Measurements from ENCODE around the gene SIK1. TPM values are rescaled to one million over a fixed set of nuclear protein-coding genes. Genes with fewer than 3 reads are reported as not detected.

The SIK1 gene
- total RNA-seq, 1 donor from 2014 or later = 0.65 TPM

DNA sequence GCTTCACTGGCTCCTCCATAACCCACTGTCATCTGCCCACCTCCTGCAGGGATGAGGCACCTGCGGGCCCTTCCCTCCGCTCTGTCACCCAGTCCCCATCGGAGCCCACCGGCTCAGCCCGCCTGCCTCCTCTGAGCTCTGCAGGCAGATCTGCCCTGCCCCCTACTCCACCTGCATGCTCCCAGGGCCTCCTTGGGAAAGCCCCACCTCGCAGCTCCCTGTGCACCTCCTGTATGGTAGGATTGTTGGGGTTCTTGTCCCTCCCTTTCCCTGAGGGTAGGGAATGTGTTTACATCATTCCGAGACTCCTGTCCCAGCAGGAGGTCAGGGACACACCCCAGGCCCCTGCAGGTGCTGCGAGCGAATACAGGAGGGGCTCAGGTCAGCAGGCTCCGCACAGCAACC is 50.5 kb downstream of the SIK1 start:
- H3K27me3 Mint-ChIP-seq (ENCODE audit: insufficient read depth, low read depth) = no peaks in the 10 kb centered on the region
- H3K4me1 Mint-ChIP-seq = peaks cover under 1% of the 10 kb centered on the region
- H3K4me2 ChIP-seq = no peak overlapping the region
- DNase-seq (ENCODE audit: low spot score) = no peak
- no peak overlapping the region for H3K27ac ChIP-seq
- H3K4me3 ChIP-seq = no peak overlapping the region
- no peaks in the 10 kb centered on the region for H3K36me3 ChIP-seq
- no peaks in the 10 kb centered on the region for H3K9me3 ChIP-seq (ENCODE audit: low read depth)
- H3K36me3 Mint-ChIP-seq = no peaks in the 10 kb centered on the region
- H3K4me3 Mint-ChIP-seq = no peak overlapping the region
- no peak overlapping the region for H2AFZ ChIP-seq (replicated peaks)
- no peaks in the 10 kb centered on the region for H3F3A ChIP-seq (ENCODE audit: low read depth)
- H3K4me1 ChIP-seq = no peaks in the 10 kb centered on the region
- peak overlapping the region; percentile 66 for H3K27ac Mint-ChIP-seq
- no peak for TF ChIP-seq EZH2phosphoT487 (IDR thresholded peaks at IDR 0.05)
- H3K79me2 ChIP-seq (ENCODE audit: low read depth) = no peaks in the 10 kb centered on the region
- H3K9ac ChIP-seq = no peak overlapping the region
- no peaks in the 10 kb centered on the region for H3K27me3 ChIP-seq
- H4K20me1 ChIP-seq (ENCODE audit: low read depth) = no peaks in the 10 kb centered on the region
- no peaks in the 10 kb centered on the region for H3K9me3 Mint-ChIP-seq

DNA sequence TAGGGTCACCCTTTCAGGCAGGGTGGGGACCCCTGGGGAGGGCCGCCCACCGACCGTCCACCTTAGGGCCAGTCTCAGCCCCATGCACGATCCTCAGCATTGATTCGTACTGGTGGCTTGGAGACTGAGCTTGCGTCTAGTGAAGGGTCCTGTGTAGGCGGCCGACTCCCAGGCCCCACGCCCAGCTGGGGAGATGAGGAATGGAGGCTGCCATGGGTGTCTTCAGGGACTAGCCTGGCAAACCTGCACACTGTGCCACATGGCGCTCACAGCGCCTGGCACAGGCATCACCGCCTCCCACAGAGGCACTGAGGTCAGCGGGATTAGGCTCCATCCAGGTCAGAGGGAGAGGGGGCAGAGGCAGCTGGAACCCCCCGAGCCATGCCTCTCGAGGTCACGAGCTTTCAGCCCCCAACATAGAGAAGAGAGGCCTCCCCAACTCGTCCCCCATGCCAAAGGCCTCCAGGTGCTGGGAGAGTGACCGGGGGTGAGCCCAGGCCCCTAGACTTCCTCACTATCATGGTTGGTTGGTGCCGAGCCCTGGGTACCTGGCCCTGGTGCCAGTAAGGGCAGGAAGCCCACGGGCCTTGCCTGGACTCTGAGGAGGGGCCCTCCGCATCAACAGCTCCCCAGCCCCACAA is 51.0 kb downstream of the SIK1 start:
- Histone ChIP-seq H3K27ac (no peak overlapping the region), H2AFZ (replicated peaks) (no peak overlapping the region), H3K4me3 (no peak overlapping the region), H3K79me2 (ENCODE audit: low read depth) (no peaks in the 10 kb centered on the region), H3K36me3 (no peaks in the 10 kb centered on the region), H3K27me3 (no peaks in the 10 kb centered on the region), H3K9ac (no peak overlapping the region), H3K4me1 (no peaks in the 10 kb centered on the region), H3F3A (ENCODE audit: low read depth) (no peaks in the 10 kb centered on the region), H3K4me2 (no peak overlapping the region), H4K20me1 (ENCODE audit: low read depth) (no peaks in the 10 kb centered on the region), H3K9me3 (ENCODE audit: low read depth) (no peaks in the 10 kb centered on the region)
- Mint-ChIP-seq H3K9me3 (no peaks in the 10 kb centered on the region), H3K4me3 (no peak overlapping the region), H3K27me3 (ENCODE audit: insufficient read depth, low read depth) (no peaks in the 10 kb centered on the region), H3K36me3 (no peaks in the 10 kb centered on the region), H3K27ac (no peak overlapping the region), H3K4me1 (peaks cover 6% of the 10 kb centered on the region)
- no peak for DNase-seq (ENCODE audit: low spot score)
- TF ChIP-seq EZH2 (IDR thresholded peaks at IDR 0.05) (no peak), EZH2phosphoT487 (IDR thresholded peaks at IDR 0.05) (no peak)
- TF ChIP-seq, protein P1, sequence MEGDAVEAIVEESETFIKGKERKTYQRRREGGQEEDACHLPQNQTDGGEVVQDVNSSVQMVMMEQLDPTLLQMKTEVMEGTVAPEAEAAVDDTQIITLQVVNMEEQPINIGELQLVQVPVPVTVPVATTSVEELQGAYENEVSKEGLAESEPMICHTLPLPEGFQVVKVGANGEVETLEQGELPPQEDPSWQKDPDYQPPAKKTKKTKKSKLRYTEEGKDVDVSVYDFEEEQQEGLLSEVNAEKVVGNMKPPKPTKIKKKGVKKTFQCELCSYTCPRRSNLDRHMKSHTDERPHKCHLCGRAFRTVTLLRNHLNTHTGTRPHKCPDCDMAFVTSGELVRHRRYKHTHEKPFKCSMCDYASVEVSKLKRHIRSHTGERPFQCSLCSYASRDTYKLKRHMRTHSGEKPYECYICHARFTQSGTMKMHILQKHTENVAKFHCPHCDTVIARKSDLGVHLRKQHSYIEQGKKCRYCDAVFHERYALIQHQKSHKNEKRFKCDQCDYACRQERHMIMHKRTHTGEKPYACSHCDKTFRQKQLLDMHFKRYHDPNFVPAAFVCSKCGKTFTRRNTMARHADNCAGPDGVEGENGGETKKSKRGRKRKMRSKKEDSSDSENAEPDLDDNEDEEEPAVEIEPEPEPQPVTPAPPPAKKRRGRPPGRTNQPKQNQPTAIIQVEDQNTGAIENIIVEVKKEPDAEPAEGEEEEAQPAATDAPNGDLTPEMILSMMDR (IDR thresholded peaks at IDR 0.05) = no peak

GRCh38 chr21:43375006-43375836 is 51.7 kb downstream of the SIK1 start:
- Mint-ChIP-seq H3K36me3 (no peaks in the 10 kb centered on the region), H3K27ac (no peak overlapping the region), H3K27me3 (ENCODE audit: insufficient read depth, low read depth) (no peaks in the 10 kb centered on the region), H3K4me1 (peaks cover 14% of the 10 kb centered on the region), H3K4me3 (no peak overlapping the region), H3K9me3 (no peaks in the 10 kb centered on the region)
- TF ChIP-seq, protein P1 (IDR thresholded peaks at IDR 0.05) = no peak
- TF ChIP-seq EZH2 (IDR thresholded peaks at IDR 0.05) = no peak
- no peak for TF ChIP-seq EZH2phosphoT487 (IDR thresholded peaks at IDR 0.05)
- no peaks in the 10 kb centered on the region for H4K20me1 ChIP-seq (ENCODE audit: low read depth)
- no peaks in the 10 kb centered on the region for H3F3A ChIP-seq (ENCODE audit: low read depth)
- no peaks in the 10 kb centered on the region for H3K27me3 ChIP-seq
- no peak overlapping the region for H2AFZ ChIP-seq (replicated peaks)
- no peak overlapping the region for H3K9ac ChIP-seq
- H3K79me2 ChIP-seq (ENCODE audit: low read depth) = no peaks in the 10 kb centered on the region
- no peak overlapping the region for H3K4me2 ChIP-seq
- no peak for DNase-seq (ENCODE audit: low spot score)
- H3K4me1 ChIP-seq = no peaks in the 10 kb centered on the region
- H3K9me3 ChIP-seq (ENCODE audit: low read depth) = no peaks in the 10 kb centered on the region
- H3K4me3 ChIP-seq = no peak overlapping the region
- H3K36me3 ChIP-seq = no peaks in the 10 kb centered on the region
- H3K27ac ChIP-seq = no peak overlapping the region

Data from neural progenitor cell (in vitro differentiated cells).